ENCODE measurements around the gene CADPS2. TPM values are rescaled to one million over a fixed set of nuclear protein-coding genes. Genes with fewer than 3 reads are reported as not detected.

The CADPS2 gene
- total and polyA plus RNA-seq, 2 of the 8 experiments (the other 6 are each of a cell fraction or from before 2014, with no cell fraction given), result 8.9 to 22.3 TPM

GRCh38 chr7:122849322-122849956, 36.8 kb downstream of the CADPS2 start:
- H2BK5ac ChIP-seq (ENCODE audit: low read depth, low read length), result no peak overlapping the region
- ChIA-PET POLR2A (ENCODE audit: partially characterized antibody) (no interaction called here), CTCF (ENCODE audit: partially characterized antibody) (interaction anchor here (0.7 to 1.3 kb wide), 3 partner anchors 17 to 202 kb away, joined by 3 to 5 read pairs (median 3); no protein-coding TSS in a partner anchor)
- no peak overlapping the region for H3K23ac ChIP-seq (ENCODE audit: insufficient read length)
- no peak overlapping the region for H3K18ac ChIP-seq (ENCODE audit: extremely low read depth, low read length)
- 90% methylated on average over 4 of the region's 4 CpGs; no CpG with 5 or more reads in 1 of the 2 experiments for WGBS, 2 experiments (ENCODE audit: extremely low coverage in 1 of 2, insufficient coverage in 1 of 2, insufficient read length in 1 of 2, insufficient replicate concordance in 2 of 2, low coverage in 1 of 2, low lambda C conversion rate in 2 of 2, missing lambda C conversion rate in 1 of 2)
- FAIRE-seq (no peak), DNase-seq (ENCODE audit: low read depth in 1 of 2, low spot score in 2 of 2) (no peak)
- no peak overlapping the region for H3K4me3 ChIP-seq (ENCODE audit: extremely low read depth in 1 of 4, insufficient read depth in 2 of 4, low read depth in 3 of 4, low read length in 4 of 4)
- peaks cover 2% of the 10 kb centered on the region; the same call in 1 of the 2 replicates for H3K79me1 ChIP-seq (ENCODE audit: low read depth, low read length)
- H4K20me1 ChIP-seq (replicated peaks in 1 of 2; ENCODE audit: control insufficient read depth in 1 of 2, insufficient read depth in 2 of 2, low read length in 2 of 2), result peaks cover 0 to 1% of the 10 kb centered on the region in 2 experiments
- no peak overlapping the region for H2BK20ac ChIP-seq (ENCODE audit: low read length)
- H2AFZ ChIP-seq (ENCODE audit: low read length), result no peak overlapping the region
- H4K8ac ChIP-seq (ENCODE audit: extremely low read depth, insufficient read depth, low read length), result no peak overlapping the region
- H3K27ac ChIP-seq (ENCODE audit: low read depth, low read length), result no peak overlapping the region
- H3K4ac ChIP-seq (replicated peaks; ENCODE audit: insufficient read length, low read depth, low read length), result no peak overlapping the region
- H3K23me2 ChIP-seq (ENCODE audit: low read depth, low read length), result no peaks in the 10 kb centered on the region
- no peaks in the 10 kb centered on the region for H3K9me3 ChIP-seq (ENCODE audit: insufficient read depth in 2 of 2, low read depth in 1 of 2, low read length in 1 of 2)
- no peak overlapping the region for H3K14ac ChIP-seq (ENCODE audit: insufficient read length)
- H3K79me2 ChIP-seq (ENCODE audit: control insufficient read depth in 1 of 2, insufficient read depth in 2 of 2, low read length in 2 of 2), result no peaks in the 10 kb centered on the region; a peak in 1 of 4 replicates
- H4K91ac ChIP-seq (replicated peaks; ENCODE audit: insufficient read length, low read length), result no peak overlapping the region
- H3K36me3 ChIP-seq (ENCODE audit: control insufficient read depth in 2 of 4, insufficient read depth in 4 of 4, low read length in 3 of 4), result no peaks in the 10 kb centered on the region
- H4K5ac ChIP-seq (ENCODE audit: insufficient read length, low read depth, low read length), result no peak overlapping the region
- H2BK120ac ChIP-seq (replicated peaks; ENCODE audit: low read depth, low read length), result no peak overlapping the region
- H2AK5ac ChIP-seq (ENCODE audit: low read depth, low read length), result no peak overlapping the region
- H3K27me3 ChIP-seq (replicated peaks in 1 of 4; ENCODE audit: control insufficient read depth in 3 of 4, extremely low read depth in 1 of 4, insufficient read depth in 3 of 4, low read length in 3 of 4), result no peaks in the 10 kb centered on the region
- H3K56ac ChIP-seq (replicated peaks; ENCODE audit: insufficient read length, low read depth, low read length), result no peak overlapping the region
- H2BK12ac ChIP-seq (ENCODE audit: low read depth, low read length), result no peak overlapping the region
- H3K4me2 ChIP-seq (ENCODE audit: insufficient read depth in 1 of 2, low read depth in 2 of 2, low read length in 2 of 2), result no peak overlapping the region
- no peak overlapping the region for H3K9ac ChIP-seq (replicated peaks in 1 of 4; ENCODE audit: extremely low read depth in 1 of 4, low read depth in 3 of 4, low read length in 3 of 4)
- H3K4me1 ChIP-seq (replicated peaks in 1 of 4; ENCODE audit: control insufficient read depth in 3 of 4, insufficient read depth in 4 of 4, low read length in 3 of 4), result peaks cover 0 to 6% (median 2%) of the 10 kb centered on the region in 4 experiments; a peak in 2 of 7 replicates
- H2BK15ac ChIP-seq (ENCODE audit: low read length), result no peak overlapping the region
- TF ChIP-seq NANOG (IDR thresholded peaks at IDR 0.05; ENCODE audit: insufficient read depth, low read depth, low read length, poor library complexity, severe bottlenecking) (no peak), JUND (IDR thresholded peaks at IDR 0.05; ENCODE audit: low read length) (no peak), RBBP5 (IDR thresholded peaks at IDR 0.05; ENCODE audit: borderline replicate concordance, low read depth, low read length) (no peak), SP4 (IDR thresholded peaks at IDR 0.05; ENCODE audit: low read length) (no peak), FOSL1 (IDR thresholded peaks at IDR 0.05; ENCODE audit: insufficient read depth, low read depth, low read length) (no peak), SIN3A (conservative IDR thresholded peaks at IDR 0.05 in 1 of 2, IDR thresholded peaks at IDR 0.05 in 1 of 2; ENCODE audit: low read depth in 1 of 2, low read length in 2 of 2) (no peak), ASH2L (IDR thresholded peaks at IDR 0.05; ENCODE audit: low read length) (no peak), BACH1 (IDR thresholded peaks at IDR 0.05; ENCODE audit: low read length) (no peak), PHF8 (conservative IDR thresholded peaks at IDR 0.05; ENCODE audit: low read depth, low read length) (no peak), EGR1 (IDR thresholded peaks at IDR 0.05; ENCODE audit: borderline replicate concordance, low read depth, low read length) (no peak), CTCF (IDR thresholded peaks at IDR 0.05; ENCODE audit: control extremely low read depth in 1 of 3, insufficient read depth in 1 of 3, low read depth in 1 of 3, low read length in 3 of 3) (no peak)

Data from H1 (cell line).